ENCODE results near the gene UNC13A. TPM values are rescaled to one million over a fixed set of nuclear protein-coding genes. Genes with fewer than 3 reads are reported as not detected.
A peak's percentile ranks its signal among the peaks of the same experiment; 100 is the strongest.

The UNC13A gene
- total RNA-seq = 3.9 and 4.0 TPM in 2 replicates
- long read RNA-seq, partial matches to known transcripts = 0 of 1 reads
- long read RNA-seq, other reads (novel, unspliced or antisense) = 1 of 1 reads

DNA sequence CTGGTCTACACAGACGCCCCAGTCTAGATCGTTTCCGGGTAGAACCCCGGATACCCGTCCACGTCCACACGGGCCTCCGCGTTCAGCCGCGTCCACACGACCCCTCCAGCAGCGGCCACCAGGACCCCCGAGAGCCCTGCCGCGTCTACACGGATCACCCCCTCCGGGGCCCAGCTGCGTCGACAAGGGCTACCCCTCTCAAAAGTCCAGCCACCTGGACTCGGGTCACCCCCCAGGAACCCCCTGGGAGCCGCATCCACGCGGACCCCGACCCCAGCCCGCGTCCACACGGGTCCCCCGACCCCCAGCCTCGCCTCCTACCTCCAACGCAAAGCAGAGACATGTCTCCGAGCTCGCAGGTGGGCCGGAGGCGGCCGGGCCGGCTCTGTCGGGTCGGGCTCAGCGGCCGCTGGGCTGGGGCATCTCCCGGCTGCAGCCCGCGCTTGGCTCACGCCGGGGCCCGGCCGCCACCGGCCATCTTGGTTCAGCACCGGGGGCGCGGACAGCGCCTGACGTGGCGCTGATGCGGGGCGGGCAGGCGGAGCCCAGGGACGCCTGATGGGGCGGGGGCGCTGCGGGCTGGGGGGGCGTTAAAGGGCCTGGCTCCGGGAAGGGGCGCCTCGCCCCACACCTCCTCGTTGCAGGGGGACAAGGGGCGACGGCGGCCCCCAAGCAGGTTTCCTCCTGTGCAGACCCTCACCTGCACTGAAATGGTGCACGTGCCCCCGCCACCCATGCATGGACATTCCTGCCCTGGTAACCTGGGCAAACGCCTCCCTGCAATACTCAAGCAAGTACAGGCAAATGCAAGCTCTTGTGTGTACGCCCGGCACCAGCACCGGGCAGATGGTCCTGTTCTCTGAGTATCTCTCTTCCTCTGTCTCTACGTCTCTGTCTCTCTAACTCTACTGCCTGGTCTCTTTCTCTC, at the start of gene UNC13A:
TSS of gene UNC13A (minus strand) at position 498 of the 928 bp plus-strand sequence. CDS start at position 343, 155 bp downstream.
- no peaks in the 10 kb centered on the region for H3K36me3 Mint-ChIP-seq (ENCODE audit: insufficient read depth)

DNA sequence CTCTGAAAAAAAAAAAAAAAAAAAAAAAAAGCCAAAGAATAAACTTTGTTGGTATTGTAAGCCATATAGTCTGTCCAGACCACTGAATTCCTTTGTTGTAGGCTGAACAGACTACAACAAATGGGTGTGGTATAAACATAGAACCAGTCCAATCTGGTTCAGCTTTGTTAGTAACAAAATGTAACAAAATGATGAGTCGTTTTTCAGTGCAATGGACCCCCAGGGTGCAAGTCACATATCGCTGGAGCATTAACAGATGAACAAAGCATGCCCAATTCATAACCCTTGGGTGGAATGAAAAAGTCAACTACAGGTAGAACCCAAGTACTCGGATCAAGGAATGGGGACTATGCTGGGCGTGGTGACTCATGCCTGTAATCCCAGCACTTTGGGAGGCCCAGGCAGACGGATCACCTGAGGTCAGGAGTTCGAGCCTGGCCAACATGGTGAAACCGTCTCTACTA, 49.6 kb upstream of the UNC13A start:
- Mint-ChIP-seq H3K36me3 (ENCODE audit: insufficient read depth) (peaks cover 7% of the 10 kb centered on the region), H3K27ac (no peak overlapping the region), H3K9me3 (ENCODE audit: low read depth) (peaks cover 7% of the 10 kb centered on the region), H3K4me1 (ENCODE audit: low read depth) (no peaks in the 10 kb centered on the region), H3K27me3 (no peaks in the 10 kb centered on the region), H3K4me3 (ENCODE audit: low read depth) (no peak overlapping the region)
- no peak for DNase-seq (ENCODE audit: low spot score, unreplicated experiment)
- TF ChIP-seq, protein P1, sequence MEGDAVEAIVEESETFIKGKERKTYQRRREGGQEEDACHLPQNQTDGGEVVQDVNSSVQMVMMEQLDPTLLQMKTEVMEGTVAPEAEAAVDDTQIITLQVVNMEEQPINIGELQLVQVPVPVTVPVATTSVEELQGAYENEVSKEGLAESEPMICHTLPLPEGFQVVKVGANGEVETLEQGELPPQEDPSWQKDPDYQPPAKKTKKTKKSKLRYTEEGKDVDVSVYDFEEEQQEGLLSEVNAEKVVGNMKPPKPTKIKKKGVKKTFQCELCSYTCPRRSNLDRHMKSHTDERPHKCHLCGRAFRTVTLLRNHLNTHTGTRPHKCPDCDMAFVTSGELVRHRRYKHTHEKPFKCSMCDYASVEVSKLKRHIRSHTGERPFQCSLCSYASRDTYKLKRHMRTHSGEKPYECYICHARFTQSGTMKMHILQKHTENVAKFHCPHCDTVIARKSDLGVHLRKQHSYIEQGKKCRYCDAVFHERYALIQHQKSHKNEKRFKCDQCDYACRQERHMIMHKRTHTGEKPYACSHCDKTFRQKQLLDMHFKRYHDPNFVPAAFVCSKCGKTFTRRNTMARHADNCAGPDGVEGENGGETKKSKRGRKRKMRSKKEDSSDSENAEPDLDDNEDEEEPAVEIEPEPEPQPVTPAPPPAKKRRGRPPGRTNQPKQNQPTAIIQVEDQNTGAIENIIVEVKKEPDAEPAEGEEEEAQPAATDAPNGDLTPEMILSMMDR (IDR thresholded peaks at IDR 0.05; ENCODE audit: unreplicated experiment) = no peak

More for the DNA sequence above, at the start of gene UNC13A:
- TF ChIP-seq, protein P1 (IDR thresholded peaks at IDR 0.05; ENCODE audit: unreplicated experiment) = no peak
- DNase-seq (ENCODE audit: low spot score, unreplicated experiment) = peak; percentile 81
- Mint-ChIP-seq H3K9me3 (ENCODE audit: low read depth) (no peaks in the 10 kb centered on the region), H3K27ac (peak within 1 kb of the TSS; percentile 7), H3K27me3 (peaks cover 53% of the 10 kb centered on the region), H3K4me1 (ENCODE audit: low read depth) (peaks cover 3% of the 10 kb centered on the region), H3K4me3 (ENCODE audit: low read depth) (peak within 1 kb of the TSS; percentile 69)

DNA sequence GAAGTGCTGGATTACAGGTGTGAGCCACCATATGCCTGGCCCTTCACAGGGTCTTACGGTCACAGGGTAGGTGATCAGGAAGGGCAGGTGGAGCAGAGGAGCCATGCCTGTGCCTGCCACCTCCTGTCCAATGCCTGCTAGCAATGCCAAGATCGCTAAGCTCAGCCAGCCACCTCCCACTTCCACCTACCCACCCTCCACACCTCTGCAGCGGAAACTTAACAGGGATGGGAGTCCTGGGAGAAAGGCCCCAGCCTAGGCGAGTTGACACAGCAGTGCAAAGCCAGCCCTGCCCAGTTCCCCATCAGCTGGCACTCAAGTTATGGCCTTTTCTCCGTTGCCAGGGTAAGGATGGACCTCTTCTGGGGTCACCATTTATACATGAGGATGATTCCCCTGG, 47.3 kb upstream of the UNC13A start:
- Mint-ChIP-seq H3K27me3 (no peaks in the 10 kb centered on the region), H3K9me3 (ENCODE audit: low read depth) (peaks cover 5% of the 10 kb centered on the region), H3K4me3 (ENCODE audit: low read depth) (no peak overlapping the region), H3K36me3 (ENCODE audit: insufficient read depth) (peaks cover 20% of the 10 kb centered on the region), H3K27ac (no peak overlapping the region), H3K4me1 (ENCODE audit: low read depth) (no peaks in the 10 kb centered on the region)
- TF ChIP-seq, protein P1 (IDR thresholded peaks at IDR 0.05; ENCODE audit: unreplicated experiment) = no peak
- no peak for DNase-seq (ENCODE audit: low spot score, unreplicated experiment)

DNA sequence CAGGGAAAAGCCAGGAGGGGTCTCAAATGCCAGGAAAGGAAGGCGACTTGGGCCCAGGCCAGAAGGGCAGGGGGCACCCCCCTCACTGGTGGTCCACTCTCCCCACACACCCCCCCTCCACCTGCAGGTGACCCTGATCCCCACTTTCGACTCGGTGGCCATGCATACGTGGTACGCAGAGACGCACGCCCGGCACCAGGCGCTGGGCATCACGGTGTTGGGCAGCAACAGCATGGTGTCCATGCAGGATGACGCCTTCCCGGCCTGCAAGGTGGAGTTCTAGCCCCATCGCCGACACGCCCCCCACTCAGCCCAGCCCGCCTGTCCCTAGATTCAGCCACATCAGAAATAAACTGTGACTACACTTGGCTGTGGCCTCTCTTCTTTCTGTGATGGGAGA, 46.0 kb upstream of the UNC13A start:
- Mint-ChIP-seq H3K36me3 (ENCODE audit: insufficient read depth) (peaks cover 25% of the 10 kb centered on the region), H3K4me1 (ENCODE audit: low read depth) (no peaks in the 10 kb centered on the region), H3K27me3 (no peaks in the 10 kb centered on the region), H3K9me3 (ENCODE audit: low read depth) (peaks cover 5% of the 10 kb centered on the region), H3K27ac (peak overlapping the region; percentile 73), H3K4me3 (ENCODE audit: low read depth) (no peak overlapping the region)
- DNase-seq (ENCODE audit: low spot score, unreplicated experiment) = no peak
- TF ChIP-seq, protein P1 (IDR thresholded peaks at IDR 0.05; ENCODE audit: unreplicated experiment) = no peak

DNA sequence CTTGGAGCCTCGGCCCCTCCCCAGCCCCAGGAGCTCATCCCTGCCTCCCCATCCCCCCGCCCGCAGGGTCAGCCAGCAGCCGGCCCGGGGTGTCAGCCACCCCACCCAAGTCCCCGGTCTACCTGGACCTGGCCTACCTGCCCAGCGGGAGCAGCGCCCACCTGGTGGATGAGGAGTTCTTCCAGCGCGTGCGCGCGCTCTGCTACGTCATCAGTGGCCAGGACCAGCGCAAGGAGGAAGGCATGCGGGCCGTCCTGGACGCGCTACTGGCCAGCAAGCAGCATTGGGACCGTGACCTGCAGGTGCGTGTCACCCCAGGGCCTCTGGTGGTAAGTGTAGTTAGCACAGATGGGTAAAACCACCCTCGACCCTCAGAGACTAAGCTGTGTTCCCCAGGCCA, 45.0 kb upstream of the UNC13A start:
- Mint-ChIP-seq H3K4me1 (ENCODE audit: low read depth) (no peaks in the 10 kb centered on the region), H3K27me3 (no peaks in the 10 kb centered on the region), H3K36me3 (ENCODE audit: insufficient read depth) (peaks cover 25% of the 10 kb centered on the region), H3K9me3 (ENCODE audit: low read depth) (peaks cover 5% of the 10 kb centered on the region), H3K27ac (no peak overlapping the region), H3K4me3 (ENCODE audit: low read depth) (no peak overlapping the region)
- TF ChIP-seq, protein P1 (IDR thresholded peaks at IDR 0.05; ENCODE audit: unreplicated experiment) = no peak
- no peak for DNase-seq (ENCODE audit: low spot score, unreplicated experiment)
